Fibroblast of mammary gland (primary cell): ENCODE measurements around the gene CYTL1.

Experiments
- DNase-seq: peaks from one replicate; pipeline ENCODE4 v3.0.0-alpha.2; 2010; ENCODE audit warnings: low read depth
- H3K4me3 ChIP-seq: 2 replicates; pipeline ENCODE4 v1.5.1; 2011; ENCODE audit warnings: low read depth, mild to moderate bottlenecking, low read length, moderate library complexity; ENCODE audit not compliant: control insufficient read depth
- CTCF ChIP-seq: conservative IDR thresholded peaks from 2 replicates; pipeline ENCODE4 v1.5.1; 2011; ENCODE audit warnings: low read depth, low read length, inconsistent platforms; ENCODE audit not compliant: control insufficient read depth, insufficient read depth

CYTL1 gene

GRCh38 chr4:5034206-5034605 lies 14.9 kb upstream of the CYTL1 start:
- no peak overlapping the region for H3K4me3 ChIP-seq
- DNase-seq = no peak
- no peak for TF ChIP-seq CTCF

GRCh38 chr4:5033281-5033841 lies 14.1 kb upstream of the CYTL1 start:
- no peak overlapping the region for H3K4me3 ChIP-seq
- no peak for TF ChIP-seq CTCF
- DNase-seq = peak; percentile 5

GRCh38 chr4:5032813-5033212 lies 13.6 kb upstream of the CYTL1 start:
- DNase-seq = no peak
- no peak for TF ChIP-seq CTCF
- H3K4me3 ChIP-seq = no peak overlapping the region

- no peak for DNase-seq
- no peak for TF ChIP-seq CTCF
- no peak overlapping the region for H3K4me3 ChIP-seq
Measured at GRCh38 chr4:5030927-5031326, 11.7 kb upstream of the CYTL1 start.

GRCh38 chr4:5030221-5030620 lies 11.0 kb upstream of the CYTL1 start:
- DNase-seq = no peak
- no peak for TF ChIP-seq CTCF
- H3K4me3 ChIP-seq = no peak overlapping the region

- no peak for DNase-seq
- no peak for TF ChIP-seq CTCF
- no peak overlapping the region for H3K4me3 ChIP-seq
Measured at GRCh38 chr4:5029447-5029846, 10.2 kb upstream of the CYTL1 start.

GRCh38 chr4:5028480-5028879 lies 9.2 kb upstream of the CYTL1 start:
- TF ChIP-seq CTCF = no peak

More at GRCh38 chr4:5028480-5028879, 9.2 kb upstream of the CYTL1 start:
- no peak for DNase-seq
- no peak overlapping the region for H3K4me3 ChIP-seq
